Panc1 (cell line): Measurements from ENCODE around the gene CABCOCO1. TPM values are rescaled to one million over a fixed set of nuclear protein-coding genes. Genes with fewer than 3 reads are reported as not detected.

Experiments used
- ATAC-seq: fragments of 200-7000 bp; cut with Tn5 transposase; 2 replicates; pipeline ENCODE4 v1.9.1; 2020; ENCODE audit warnings: mild to moderate bottlenecking, moderate library complexity
- BruUV-seq: library from RNA; stranded (reverse); fragments of 400-500 nt; replicated peaks from 2 replicates; lab custom pipeline; 2021; lab: Mats Ljungman, UMichigan
- CTCF ChIA-PET: fragments of 300-600 bp; sonication (Branson Sonifier 250); formaldehyde crosslinking; loops from one replicate; lab custom pipeline; 2022; ENCODE audit warnings: antibody characterized with exemption; lab: Charles Lee
- POLR2A ChIA-PET: fragments of 300-600 bp; sonication (Branson Sonifier 250); formaldehyde crosslinking; loops from one replicate; lab custom pipeline; 2022; ENCODE audit warnings: antibody characterized with exemption; lab: Charles Lee
- DNase-seq: peaks from one replicate; pipeline ENCODE4 v3.0.0-alpha.2; 2010; ENCODE audit warnings: low read depth, low spot score
- H3K27ac ChIP-seq: 2 replicates; pipeline ENCODE4 v1.5.1; 2011; ENCODE audit warnings: mild to moderate bottlenecking, low read length, inconsistent platforms
- H3K27me3 ChIP-seq: fragments of 200-500 bp; sonication (Bioruptor generic); 2 replicates; pipeline ENCODE4 v1.6.0; 2014; ENCODE audit warnings: low read length, inconsistent platforms; ENCODE audit not compliant: control insufficient read depth, insufficient read depth
- H3K36me3 ChIP-seq: fragments of 200-500 bp; sonication (Bioruptor generic); 2 replicates; pipeline ENCODE4 v1.5.1; 2014; ENCODE audit warnings: inconsistent platforms, mild to moderate bottlenecking, low read length, moderate library complexity; ENCODE audit not compliant: control insufficient read depth, insufficient read depth
- H3K4me1 ChIP-seq: 2 replicates; pipeline ENCODE4 v1.5.1; 2011; ENCODE audit warnings: inconsistent platforms, mild to moderate bottlenecking, low read length, moderate library complexity; ENCODE audit not compliant: control insufficient read depth, insufficient read depth
- H3K4me3 ChIP-seq, 2 experiments: 2 replicates each; pipeline ENCODE4 v1.5.1; 2011 to 2012; ENCODE audit warnings: low read depth in 2 of 2, low read length in 2 of 2, mild to moderate bottlenecking in 2 of 2, inconsistent platforms in 1 of 2, moderate library complexity in 1 of 2
- H3K9me3 ChIP-seq: fragments of 200-500 bp; sonication (Bioruptor generic); 2 replicates; pipeline ENCODE4 v1.5.1; 2014; ENCODE audit warnings: low read depth, mild to moderate bottlenecking, inconsistent platforms, low read length, moderate library complexity; ENCODE audit not compliant: control insufficient read depth, insufficient read depth
- POLR2AphosphoS5 ChIP-seq: IDR thresholded peaks from 2 replicates; pipeline ENCODE4 v1.6.1; 2012; ENCODE audit warnings: mild to moderate bottlenecking, low read depth, low read length, moderate library complexity
- SIN3A ChIP-seq: IDR thresholded peaks from 2 replicates; pipeline ENCODE4 v1.6.1; 2012; ENCODE audit warnings: low read depth, mild to moderate bottlenecking, low read length, moderate library complexity, borderline replicate concordance; ENCODE audit not compliant: insufficient read depth
- TCF7L2 ChIP-seq: IDR thresholded peaks from 2 replicates; pipeline ENCODE4 v1.6.1; 2011; ENCODE audit warnings: mild to moderate bottlenecking, low read depth, low read length, inconsistent platforms
- in situ Hi-C: cut with HindIII; loops from 2 replicates; pipeline ENCODE4 v1.10.0; 2016; ENCODE audit warnings: low sequenced_read_pairs, low pct_unique_long_range_greater_than_20kb
- intact Hi-C: fragments of 100-400 bp; cut with micrococcal nuclease; formaldehyde crosslinking; loops from one replicate; pipeline ENCODE4 v1.10.0; 2022; ENCODE audit not compliant: unreplicated experiment
- total RNA-seq: library from RNA; stranded (reverse); gene quantifications from one replicate; pipeline ENCODE4 v1.2.1, GENCODE V29; 2021; ENCODE audit not compliant: unreplicated experiment
- TF ChIP-seq, protein P1 (sequence below): fragments of 450-650 bp; IDR thresholded peaks from 2 replicates; pipeline ENCODE4 v1.5.1; 2017; ENCODE audit warnings: mild to moderate bottlenecking
- TF ChIP-seq, protein P2 (sequence below), 2 experiments: IDR thresholded peaks; 2 replicates each; pipeline ENCODE4 v1.6.1; 2011 to 2012; ENCODE audit warnings: low read depth in 2 of 2, control low read depth in 1 of 2, low read length in 1 of 2, mild to moderate bottlenecking in 1 of 2, moderate library complexity in 1 of 2; ENCODE audit not compliant: insufficient read depth in 1 of 2

CABCOCO1 gene
- total RNA-seq, 1 experiment from 2014 or later = 4.0 TPM

DNA sequence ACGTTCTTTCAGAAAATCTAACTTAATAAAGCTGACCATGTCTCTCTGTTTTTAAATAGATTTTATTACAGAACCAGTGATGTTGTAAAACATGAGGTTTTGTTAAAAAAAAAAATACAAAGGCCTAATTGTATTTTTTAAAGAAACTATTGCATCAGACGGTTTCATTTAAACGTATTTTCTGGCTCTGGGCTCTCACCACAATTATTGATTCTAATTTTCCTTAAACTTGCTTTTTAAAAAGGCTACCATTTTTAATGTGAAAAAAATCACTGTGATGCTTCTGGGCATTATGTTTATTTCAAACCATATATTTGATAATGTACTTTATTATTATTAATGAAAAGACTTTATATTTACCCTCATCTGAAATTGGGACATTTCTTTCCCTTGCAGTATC lies 94.3 kb downstream of the CABCOCO1 start:
- in situ Hi-C loops = no loop called here
- peak overlapping the region; percentile 94; the same call in 1 of the 2 replicates for H3K27ac ChIP-seq

DNA sequence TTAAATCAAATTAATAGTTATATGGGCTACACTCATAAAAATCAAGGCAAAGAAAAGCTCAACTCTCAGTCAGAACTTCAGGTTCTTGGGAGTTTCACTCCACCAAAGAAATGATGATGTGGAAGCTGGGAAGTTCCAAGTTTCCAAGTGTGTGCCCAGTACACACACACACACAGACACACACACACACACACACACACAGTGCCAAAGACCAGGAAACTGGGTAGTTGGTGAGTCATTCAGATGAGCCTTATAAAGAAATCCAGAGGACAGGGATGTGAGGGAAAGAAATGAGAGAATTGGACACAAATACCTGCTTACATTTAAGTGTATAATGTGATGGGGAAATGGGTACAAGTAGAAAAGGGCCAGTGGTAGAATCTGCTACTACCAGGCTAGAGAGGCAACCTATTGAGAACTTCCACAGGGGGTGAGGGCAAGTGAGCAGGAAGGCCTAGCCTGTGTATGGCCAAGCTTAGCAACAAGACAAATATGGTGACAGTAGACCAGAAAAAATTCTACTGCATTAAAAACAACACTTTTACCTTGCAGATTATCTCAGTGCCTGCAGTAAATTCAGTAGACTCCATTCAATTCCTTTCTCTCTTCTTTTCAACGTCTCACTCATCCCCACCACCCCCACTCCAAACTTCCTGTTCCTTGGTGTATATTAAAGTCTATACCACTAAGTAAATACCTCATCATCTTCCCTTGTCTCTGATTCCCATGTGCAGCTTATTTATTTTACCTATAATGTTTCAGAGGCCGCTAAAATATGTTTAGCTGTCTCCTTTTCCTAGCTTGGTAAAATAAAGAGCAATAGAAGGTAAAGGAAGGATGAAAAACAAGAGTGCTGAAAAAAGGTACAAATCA lies 95.0 kb downstream of the CABCOCO1 start:
- no peak for DNase-seq
- in situ Hi-C loops (no loop called here), intact Hi-C loops (no loop called here)
- POLR2A ChIA-PET = no interaction called here
- Histone ChIP-seq H3K27ac (peak overlapping the region; percentile 94), H3K4me3 (no peak overlapping the region), H3K36me3 (no peaks in the 10 kb centered on the region), H3K9me3 (peaks cover 11% of the 10 kb centered on the region; the same call in 1 of the 2 replicates), H3K4me1 (peaks cover 53% of the 10 kb centered on the region), H3K27me3 (no peaks in the 10 kb centered on the region)
- no TSS peak for BruUV-seq
- CTCF ChIA-PET = no interaction called here
- ATAC-seq = no peak
- TF ChIP-seq, protein P1, sequence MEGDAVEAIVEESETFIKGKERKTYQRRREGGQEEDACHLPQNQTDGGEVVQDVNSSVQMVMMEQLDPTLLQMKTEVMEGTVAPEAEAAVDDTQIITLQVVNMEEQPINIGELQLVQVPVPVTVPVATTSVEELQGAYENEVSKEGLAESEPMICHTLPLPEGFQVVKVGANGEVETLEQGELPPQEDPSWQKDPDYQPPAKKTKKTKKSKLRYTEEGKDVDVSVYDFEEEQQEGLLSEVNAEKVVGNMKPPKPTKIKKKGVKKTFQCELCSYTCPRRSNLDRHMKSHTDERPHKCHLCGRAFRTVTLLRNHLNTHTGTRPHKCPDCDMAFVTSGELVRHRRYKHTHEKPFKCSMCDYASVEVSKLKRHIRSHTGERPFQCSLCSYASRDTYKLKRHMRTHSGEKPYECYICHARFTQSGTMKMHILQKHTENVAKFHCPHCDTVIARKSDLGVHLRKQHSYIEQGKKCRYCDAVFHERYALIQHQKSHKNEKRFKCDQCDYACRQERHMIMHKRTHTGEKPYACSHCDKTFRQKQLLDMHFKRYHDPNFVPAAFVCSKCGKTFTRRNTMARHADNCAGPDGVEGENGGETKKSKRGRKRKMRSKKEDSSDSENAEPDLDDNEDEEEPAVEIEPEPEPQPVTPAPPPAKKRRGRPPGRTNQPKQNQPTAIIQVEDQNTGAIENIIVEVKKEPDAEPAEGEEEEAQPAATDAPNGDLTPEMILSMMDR = no peak
- TF ChIP-seq SIN3A (no peak), TCF7L2 (no peak), POLR2AphosphoS5 (no peak)
- TF ChIP-seq, protein P2, sequence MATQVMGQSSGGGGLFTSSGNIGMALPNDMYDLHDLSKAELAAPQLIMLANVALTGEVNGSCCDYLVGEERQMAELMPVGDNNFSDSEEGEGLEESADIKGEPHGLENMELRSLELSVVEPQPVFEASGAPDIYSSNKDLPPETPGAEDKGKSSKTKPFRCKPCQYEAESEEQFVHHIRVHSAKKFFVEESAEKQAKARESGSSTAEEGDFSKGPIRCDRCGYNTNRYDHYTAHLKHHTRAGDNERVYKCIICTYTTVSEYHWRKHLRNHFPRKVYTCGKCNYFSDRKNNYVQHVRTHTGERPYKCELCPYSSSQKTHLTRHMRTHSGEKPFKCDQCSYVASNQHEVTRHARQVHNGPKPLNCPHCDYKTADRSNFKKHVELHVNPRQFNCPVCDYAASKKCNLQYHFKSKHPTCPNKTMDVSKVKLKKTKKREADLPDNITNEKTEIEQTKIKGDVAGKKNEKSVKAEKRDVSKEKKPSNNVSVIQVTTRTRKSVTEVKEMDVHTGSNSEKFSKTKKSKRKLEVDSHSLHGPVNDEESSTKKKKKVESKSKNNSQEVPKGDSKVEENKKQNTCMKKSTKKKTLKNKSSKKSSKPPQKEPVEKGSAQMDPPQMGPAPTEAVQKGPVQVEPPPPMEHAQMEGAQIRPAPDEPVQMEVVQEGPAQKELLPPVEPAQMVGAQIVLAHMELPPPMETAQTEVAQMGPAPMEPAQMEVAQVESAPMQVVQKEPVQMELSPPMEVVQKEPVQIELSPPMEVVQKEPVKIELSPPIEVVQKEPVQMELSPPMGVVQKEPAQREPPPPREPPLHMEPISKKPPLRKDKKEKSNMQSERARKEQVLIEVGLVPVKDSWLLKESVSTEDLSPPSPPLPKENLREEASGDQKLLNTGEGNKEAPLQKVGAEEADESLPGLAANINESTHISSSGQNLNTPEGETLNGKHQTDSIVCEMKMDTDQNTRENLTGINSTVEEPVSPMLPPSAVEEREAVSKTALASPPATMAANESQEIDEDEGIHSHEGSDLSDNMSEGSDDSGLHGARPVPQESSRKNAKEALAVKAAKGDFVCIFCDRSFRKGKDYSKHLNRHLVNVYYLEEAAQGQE (IDR thresholded peaks at IDR 0.05; ENCODE audit: insufficient read depth in 1 of 2, low read depth in 2 of 2, low read length in 1 of 2) = no peak

More for the DNA sequence above, 94.3 kb downstream of the CABCOCO1 start:
- no peak for TF ChIP-seq SIN3A
- TF ChIP-seq TCF7L2 = no peak
- TF ChIP-seq, protein P1 = no peak
- TF ChIP-seq POLR2AphosphoS5 = no peak
- TF ChIP-seq, protein P2 (IDR thresholded peaks at IDR 0.05; ENCODE audit: insufficient read depth in 1 of 2, low read depth in 2 of 2, low read length in 1 of 2) = no peak
- BruUV-seq = no TSS peak
- H3K9me3 ChIP-seq = peaks cover 11% of the 10 kb centered on the region; the same call in 1 of the 2 replicates
- H3K27me3 ChIP-seq = no peaks in the 10 kb centered on the region
- POLR2A ChIA-PET = no interaction called here
- H3K4me1 ChIP-seq = peaks cover 53% of the 10 kb centered on the region
- H3K36me3 ChIP-seq = no peaks in the 10 kb centered on the region
- CTCF ChIA-PET = no interaction called here
- intact Hi-C loops = no loop called here
- DNase-seq = no peak
- no peak for ATAC-seq
- no peak overlapping the region for H3K4me3 ChIP-seq
